GM18868 (cell line): ENCODE data around the gene LOC128125822.
"Not testable (repeated sequence)": the region's sequence is repeated elsewhere in the genome, so short reads cannot be mapped to it uniquely, and the experiment has no call there.

ENCODE experiments used
- ATAC-seq: cut with Tn5 transposase; IDR thresholded peaks from one replicate; pipeline ENCODE4 v1.9.1; 2021; ENCODE audit warnings: mild to moderate bottlenecking, moderate library complexity; ENCODE audit not compliant: unreplicated experiment

Gene LOC128125822

GRCh38 chr6:63572044-63572746 lies at the start of gene LOC128125822, which contains the start of gene PTP4A1:
Gene LOC128125822 (plus strand): TSS chr6:63572480.
Gene PTP4A1 (plus strand): TSS chr6:63572480. CDS start chr6:63576881, 4,401 bp downstream.
- ATAC-seq: peak; percentile 86

DNA sequence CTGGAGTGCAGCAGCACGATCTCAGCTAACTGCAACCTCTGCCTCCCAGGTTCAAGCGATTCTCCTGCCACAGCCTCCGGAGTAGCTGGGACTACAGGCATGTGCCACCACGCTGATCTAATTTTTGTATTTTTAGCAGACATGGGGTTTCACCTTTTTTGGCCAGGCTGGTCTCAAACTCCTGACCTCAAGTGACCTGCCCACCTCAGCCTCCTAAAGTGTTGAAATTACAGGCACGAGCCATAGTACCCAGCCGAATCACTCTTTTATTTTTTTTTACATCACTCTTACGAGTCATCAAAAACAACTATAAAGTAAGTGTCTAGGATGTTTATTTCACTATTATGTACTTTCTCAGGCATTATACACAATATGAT lies 49.4 kb upstream of the LOC128125822 start:
- not testable (repeated sequence) for ATAC-seq

GRCh38 chr6:63523630-63524029 lies 48.6 kb upstream of the LOC128125822 start:
- ATAC-seq: no peak

DNA sequence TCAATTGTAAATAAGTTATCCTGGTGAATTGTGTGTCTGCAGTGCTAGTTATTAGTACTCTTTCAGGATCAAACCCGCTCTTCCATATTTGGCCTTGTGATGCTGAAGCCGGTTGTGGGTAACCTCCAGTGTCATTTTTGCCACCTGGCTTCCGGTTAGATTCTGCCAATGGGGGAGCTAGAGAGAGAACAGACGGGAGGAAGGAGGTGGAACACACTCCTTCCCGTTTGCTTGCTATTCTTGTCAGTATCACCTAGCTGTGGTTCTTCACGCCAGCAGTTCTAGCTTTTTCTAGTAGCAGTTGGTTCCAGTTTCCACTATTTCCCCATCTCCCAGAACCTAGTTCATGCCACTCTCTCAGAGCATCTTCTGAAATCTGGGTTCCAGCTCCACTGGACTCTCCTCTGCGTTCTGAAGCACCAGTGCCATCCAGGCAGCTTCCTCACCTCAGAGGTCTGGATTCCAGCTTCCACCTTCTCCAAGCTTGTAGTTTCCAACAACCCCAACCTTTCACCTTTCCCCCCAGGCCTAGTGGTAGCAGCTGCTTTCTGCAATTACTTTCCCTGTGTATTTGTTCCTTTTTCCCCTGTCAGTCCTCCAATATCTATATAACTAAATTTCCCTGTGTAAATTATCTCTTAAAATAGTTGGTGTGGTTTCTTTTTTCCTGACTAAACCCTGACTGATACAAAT lies 46.9 kb upstream of the LOC128125822 start:
- no peak for ATAC-seq

GRCh38 chr6:63526931-63527330 lies 45.3 kb upstream of the LOC128125822 start:
- ATAC-seq: no peak

- peak; percentile 63 for ATAC-seq
These were observed 44.4 kb upstream of the LOC128125822 start for GRCh38 chr6:63527658-63528514.

DNA sequence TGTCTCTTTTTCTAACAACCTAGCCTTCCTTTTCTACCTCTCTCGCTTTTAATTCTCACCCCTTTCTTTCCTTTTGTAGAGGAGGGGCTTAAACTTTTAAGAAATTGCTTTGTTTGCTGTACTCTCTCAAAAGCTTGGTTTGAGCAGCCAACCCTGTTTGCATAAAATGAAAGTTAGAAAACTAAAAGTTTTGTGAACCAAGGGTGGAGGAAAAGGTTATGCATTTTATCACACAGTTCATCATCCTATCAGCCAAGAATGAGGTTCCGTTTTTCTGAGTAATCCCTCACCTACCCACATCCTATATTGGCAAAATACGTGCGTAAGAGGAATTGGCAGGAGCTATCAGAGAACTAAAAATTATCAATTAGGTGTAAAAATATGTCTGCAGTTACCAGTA lies 42.8 kb upstream of the LOC128125822 start:
- peak; percentile 63 for ATAC-seq

GRCh38 chr6:63530182-63530581 lies 42.1 kb upstream of the LOC128125822 start:
- no peak for ATAC-seq

DNA sequence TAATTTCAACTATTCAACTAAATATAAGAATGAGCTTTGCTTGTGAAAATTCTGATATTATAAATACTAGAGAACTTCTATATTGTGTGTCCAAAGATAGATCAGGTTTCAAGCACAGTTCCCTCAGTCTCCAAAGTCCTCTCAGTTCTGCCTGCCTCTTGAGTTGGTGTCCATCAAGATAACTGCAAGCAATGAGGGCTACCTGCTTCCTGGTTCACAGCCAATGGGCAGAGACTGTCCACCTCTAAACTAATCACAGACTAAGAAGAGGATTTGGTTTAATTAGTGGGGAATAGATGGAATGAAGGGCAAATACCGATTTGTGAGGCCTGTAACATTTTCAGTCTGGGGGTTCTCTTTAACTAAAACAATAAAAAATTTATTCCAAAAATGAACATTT lies 41.3 kb upstream of the LOC128125822 start:
- no peak for ATAC-seq

GRCh38 chr6:63533026-63533425 lies 39.3 kb upstream of the LOC128125822 start:
- no peak for ATAC-seq

GRCh38 chr6:63533952-63534351 lies 38.3 kb upstream of the LOC128125822 start:
- ATAC-seq: no peak

DNA sequence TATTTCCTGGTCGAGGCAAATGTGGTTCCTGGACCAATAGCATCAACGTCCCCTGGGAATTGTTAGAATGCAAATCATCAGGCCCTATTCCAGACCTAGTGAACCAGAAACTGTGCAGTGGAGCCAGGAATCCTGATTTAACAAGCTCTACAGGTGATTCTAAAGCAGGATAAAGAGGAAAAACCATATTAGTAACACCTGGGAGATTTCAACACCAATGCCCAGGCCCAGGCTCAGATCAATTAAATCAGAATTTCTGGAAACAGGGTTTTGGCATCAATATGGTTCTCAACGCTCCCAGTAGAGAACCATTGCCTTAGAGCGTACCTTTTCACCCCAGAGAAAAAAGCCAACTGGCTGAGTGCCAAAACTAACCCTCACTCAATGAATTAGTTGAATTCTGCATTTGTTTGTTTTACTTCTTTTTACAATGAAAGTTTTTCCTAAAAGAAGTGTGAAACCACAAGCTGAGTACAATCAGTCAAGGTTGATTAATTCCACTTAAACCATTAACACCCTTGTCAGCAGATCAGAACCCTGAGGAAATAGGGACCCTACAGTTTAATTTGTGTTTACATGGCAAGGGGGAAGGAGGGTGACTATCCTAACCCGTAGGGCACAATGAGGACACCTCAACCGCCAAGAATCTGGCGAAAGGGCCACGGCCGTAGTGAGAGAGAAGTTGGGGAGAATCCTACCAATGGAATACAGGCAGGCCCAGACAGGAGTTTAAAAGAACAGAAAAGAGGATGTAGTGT lies 34.9 kb upstream of the LOC128125822 start:
- ATAC-seq: no peak

DNA sequence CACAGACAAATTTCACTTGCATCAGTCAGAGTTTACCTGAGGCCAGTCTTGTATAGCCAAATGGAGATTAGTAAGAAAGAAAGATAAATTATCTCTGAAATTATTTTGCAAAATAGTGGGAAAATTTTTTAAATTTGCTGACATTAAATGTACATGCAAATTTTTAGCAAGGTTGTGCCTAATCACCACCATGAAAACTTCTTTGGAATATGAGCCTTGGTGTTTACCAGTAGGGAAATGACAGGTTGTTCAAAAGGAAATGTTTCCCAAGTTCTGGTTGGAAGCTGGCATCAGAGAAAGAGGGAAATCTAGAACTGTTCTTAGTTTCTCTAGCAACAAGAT lies 34.4 kb upstream of the LOC128125822 start:
- no peak for ATAC-seq

DNA sequence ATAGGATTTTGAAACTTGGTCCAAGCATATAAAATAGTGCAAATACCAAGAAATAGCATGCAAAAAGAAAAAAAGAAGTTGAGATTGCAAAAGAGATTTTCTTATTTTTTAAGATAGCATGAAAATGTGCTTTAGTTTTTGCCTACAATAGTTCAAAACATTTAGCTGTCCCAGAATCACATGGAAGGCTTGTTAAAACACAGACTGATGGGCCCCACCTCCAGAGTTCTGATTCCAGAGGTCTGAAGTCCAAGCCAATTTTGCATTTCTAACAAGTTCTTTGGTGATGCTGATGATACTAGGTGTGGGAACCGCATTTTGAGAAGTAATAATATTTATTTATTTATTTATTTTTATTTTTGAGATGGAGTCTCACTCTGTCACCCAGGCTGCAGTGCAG lies 33.7 kb upstream of the LOC128125822 start:
- ATAC-seq: no peak

DNA sequence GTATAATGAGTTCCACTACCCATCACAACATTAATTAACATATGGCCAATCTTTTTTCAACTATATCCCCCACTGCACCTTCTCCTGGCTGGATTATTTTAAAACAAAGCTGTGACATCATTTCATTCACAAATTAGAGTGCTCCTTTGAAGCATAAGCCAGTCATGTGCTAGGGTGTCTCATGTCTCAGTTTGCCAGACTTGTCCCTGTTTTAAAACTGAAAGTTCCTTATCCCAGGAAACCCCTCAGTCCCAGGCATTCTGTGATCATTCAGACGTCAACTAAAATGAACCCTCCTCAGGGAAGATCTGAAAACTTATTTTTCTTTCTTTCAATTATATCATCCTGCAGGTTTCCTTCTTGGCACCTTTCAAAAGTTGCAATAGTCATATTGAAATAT lies 29.3 kb upstream of the LOC128125822 start:
- no peak for ATAC-seq

DNA sequence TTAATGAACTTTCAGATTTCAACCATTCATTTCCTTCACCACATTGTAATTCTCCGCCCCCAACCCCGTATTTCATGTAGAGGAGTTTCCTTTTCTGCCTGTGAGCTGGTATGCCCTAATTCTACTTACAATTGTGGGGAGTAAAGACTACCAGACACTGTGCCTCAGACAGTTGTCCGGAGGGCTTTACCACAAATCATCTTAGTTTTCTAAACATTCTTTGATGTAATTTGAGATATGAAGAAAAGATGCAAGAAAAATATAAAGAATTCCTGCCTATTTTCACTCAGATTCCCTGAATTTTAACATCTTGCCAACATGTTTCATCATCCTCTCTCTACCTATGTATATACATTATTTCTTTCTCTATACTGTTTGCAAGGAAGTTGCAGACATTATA lies 28.3 kb upstream of the LOC128125822 start:
- ATAC-seq: no peak

DNA sequence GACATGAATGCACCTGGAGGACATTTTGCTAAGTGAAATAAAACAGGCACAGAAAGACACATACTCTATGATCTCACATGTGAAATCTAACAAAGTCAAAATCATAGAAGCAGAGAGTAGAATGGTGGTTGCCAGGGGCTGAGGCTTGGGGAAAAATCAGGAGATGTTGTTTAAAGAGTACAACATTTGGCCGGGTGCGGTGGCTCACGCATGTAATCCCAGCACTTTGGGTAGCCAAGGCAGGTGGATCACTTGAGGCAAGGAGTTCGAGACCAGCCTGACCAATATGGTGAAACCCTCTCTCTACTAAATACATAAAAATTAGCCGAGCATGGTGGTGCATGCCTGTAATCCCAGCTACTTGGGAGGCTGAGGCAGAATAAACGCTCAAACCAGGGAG lies 26.0 kb upstream of the LOC128125822 start:
- no peak for ATAC-seq

DNA sequence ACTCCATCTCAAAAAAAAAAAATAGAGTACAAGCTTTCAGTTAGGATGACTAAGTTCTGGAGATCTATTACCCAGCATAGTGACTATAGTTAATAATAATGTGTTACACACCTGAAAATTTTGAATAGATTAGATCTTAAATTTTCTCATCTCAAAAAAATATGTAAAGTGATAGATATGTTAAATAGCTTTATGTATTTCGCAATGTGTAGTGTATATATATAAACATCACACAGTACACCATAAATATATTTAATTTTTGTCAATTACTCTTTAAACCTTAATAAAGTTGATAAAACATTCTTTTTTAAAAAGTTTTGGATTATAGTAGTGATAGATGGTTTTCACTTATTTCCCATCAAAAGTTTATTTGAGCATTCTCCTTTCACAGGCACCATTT lies 25.6 kb upstream of the LOC128125822 start:
- no peak for ATAC-seq

GRCh38 chr6:63549076-63549475 lies 23.2 kb upstream of the LOC128125822 start:
- no peak for ATAC-seq

DNA sequence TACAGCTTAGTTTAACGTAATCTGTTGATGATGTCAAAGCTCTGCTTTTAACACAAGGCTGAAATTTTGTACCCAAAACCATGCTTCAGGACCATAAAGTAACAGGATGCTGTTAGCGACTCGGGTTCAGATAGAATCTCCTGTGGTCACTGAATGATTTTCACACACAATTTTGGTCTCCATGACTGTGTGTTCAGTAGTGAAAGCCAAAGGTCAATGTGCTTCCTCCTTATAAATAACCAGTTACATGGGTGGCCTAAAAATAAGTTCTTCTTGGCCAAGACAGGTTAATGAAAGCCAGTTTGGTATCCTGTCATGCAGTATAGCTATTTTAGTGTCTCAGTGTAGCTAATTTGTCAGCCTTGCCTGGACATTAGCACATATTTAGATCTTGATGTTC lies 19.1 kb upstream of the LOC128125822 start:
- peak; percentile 98 for ATAC-seq

DNA sequence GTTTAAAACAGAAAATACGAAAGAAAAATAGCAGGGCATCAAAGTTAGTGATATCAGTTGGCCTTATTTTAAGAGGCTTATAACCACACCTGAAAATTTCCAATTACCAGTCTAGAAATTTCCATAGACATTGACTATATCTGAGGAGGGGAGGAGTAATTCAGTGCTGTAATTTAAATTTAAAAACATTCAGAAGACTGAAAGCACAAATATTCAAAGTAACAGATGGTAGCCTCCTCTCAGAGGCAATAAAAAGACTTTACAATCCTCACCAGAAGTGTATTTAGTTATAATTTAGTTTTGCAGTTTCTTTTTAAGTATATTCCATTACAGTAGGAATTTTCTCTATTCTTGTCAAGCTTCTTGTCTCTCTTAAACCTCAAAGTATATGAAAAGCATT lies 18.4 kb upstream of the LOC128125822 start:
- no peak for ATAC-seq
